Left colon (tissue), 2 donors: ENCODE data around the gene CROCC. TPM values are rescaled to one million over a fixed set of nuclear protein-coding genes. Genes with fewer than 3 reads are reported as not detected.
"Not testable (repeated sequence)": the region's sequence is repeated elsewhere in the genome, so short reads cannot be mapped to it uniquely, and the experiment has no call there.

Experiments
- ATAC-seq: fragments of 200-7000 bp; cut with Tn5 transposase; one replicate; pipeline ENCODE4 v1.9.1; 2020; ENCODE audit warnings: mild to moderate bottlenecking, moderate library complexity
- DNase-seq, 2 donors: peaks; one replicate each; pipeline ENCODE4 v3.0.0-alpha.2; 2020
- intact Hi-C, 2 donors: fragments of 100-400 bp; cut with DNase I in 1 of 2; cut with micrococcal nuclease in 1 of 2; formaldehyde crosslinking; loops; one replicate each; pipeline versions ENCODE4 v1.11.2 to v1.14.0; 2022; cut with DNase I, micrococcal nuclease
- total RNA-seq, 2 donors: library from RNA; stranded (reverse); fragmentation: NEBNext Ultra II Directional; extraction: Animal tissue kit (Norgen Biotek cat#: 25700); gene quantifications; one replicate each; pipeline ENCODE4 v1.2.1, GENCODE V29; 2021
- donor health status: DM: no; HTN: no; CAD: no.
- donor health status: DM: yes; HTN: yes; CAD: no.

Gene CROCC
- total RNA-seq, 2 donors from 2014 or later = 11.3 to 11.4 TPM

- intact Hi-C loops, ATAC-seq, DNase-seq: not testable (repeated sequence)
Measured at GRCh38 chr1:16894338-16894737, 27.4 kb upstream of the CROCC start.

- DNase-seq, intact Hi-C loops: not testable (repeated sequence)
Measured at GRCh38 chr1:16895233-16895597, 26.5 kb upstream of the CROCC start.

GRCh38 chr1:16895598-16896315 is 26.0 kb upstream of the CROCC start, which contains the start of gene RNU1-2:
Gene RNU1-2, plus strand, starts transcription at chr1:16895980.
- intact Hi-C loops = not testable (repeated sequence)
- peak in 1 of 2 donors; percentile 86 for DNase-seq
- ATAC-seq = peak; percentile 97

More at GRCh38 chr1:16895233-16895597, 26.5 kb upstream of the CROCC start:
- peak; percentile 26 for ATAC-seq

GRCh38 chr1:16896316-16897055 is 25.2 kb upstream of the CROCC start:
- ATAC-seq, intact Hi-C loops: not testable (repeated sequence)
- peak in 1 of 2 donors; percentile 52 for DNase-seq

- intact Hi-C loops, ATAC-seq: not testable (repeated sequence)
Measured at GRCh38 chr1:16897653-16898052, 24.1 kb upstream of the CROCC start.

GRCh38 chr1:16898298-16898697 is 23.4 kb upstream of the CROCC start:
- ATAC-seq = not testable (repeated sequence)

More at GRCh38 chr1:16897653-16898052, 24.1 kb upstream of the CROCC start:
- not testable (repeated sequence) for DNase-seq

GRCh38 chr1:16899020-16899419 is 22.7 kb upstream of the CROCC start:
- intact Hi-C loops, ATAC-seq, DNase-seq: not testable (repeated sequence)

More at GRCh38 chr1:16898298-16898697, 23.4 kb upstream of the CROCC start:
- DNase-seq, intact Hi-C loops: not testable (repeated sequence)

GRCh38 chr1:16900751-16901150 is 21.0 kb upstream of the CROCC start:
- intact Hi-C loops = no loop called here
- DNase-seq (no peak), ATAC-seq (no peak)

GRCh38 chr1:16901371-16901770 is 20.4 kb upstream of the CROCC start:
- intact Hi-C loops, DNase-seq, ATAC-seq: not testable (repeated sequence)

- no peak for DNase-seq
- intact Hi-C loops = no loop called here
- ATAC-seq = no peak
Measured at GRCh38 chr1:16903054-16903453, 18.7 kb upstream of the CROCC start.

GRCh38 chr1:16903458-16903796 is 18.3 kb upstream of the CROCC start:
- intact Hi-C loops = no loop called here
- ATAC-seq = no peak
- DNase-seq = no peak

GRCh38 chr1:16904560-16905109 is 17.1 kb upstream of the CROCC start:
- intact Hi-C loops = no loop called here
- DNase-seq (peak; percentile 98 to 100), ATAC-seq (peak; percentile 97)

GRCh38 chr1:16905110-16905867 is 16.4 kb upstream of the CROCC start:
- intact Hi-C loops = no loop called here
- ATAC-seq = peak; percentile 76
- no peak for DNase-seq

GRCh38 chr1:16905868-16906702 is 15.6 kb upstream of the CROCC start:
- DNase-seq (no peak), ATAC-seq (no peak)
- intact Hi-C loops = no loop called here

- ATAC-seq = no peak
- no peak for DNase-seq
- intact Hi-C loops = no loop called here
Measured at GRCh38 chr1:16906873-16907272, 14.9 kb upstream of the CROCC start.

GRCh38 chr1:16907870-16908758 is 13.6 kb upstream of the CROCC start:
- ATAC-seq (no peak), DNase-seq (peak in 1 of 2 donors; percentile 23)
- intact Hi-C loops = no loop called here
